Gastroesophageal sphincter (tissue), 4 donors: ENCODE measurements around the gene ARSI. TPM values are rescaled to one million over a fixed set of nuclear protein-coding genes. Genes with fewer than 3 reads are reported as not detected.
A peak's percentile ranks its signal among the peaks of the same experiment; 100 is the strongest.

Experiments
- ATAC-seq: fragments of 150-250 bp; one replicate; pipeline ENCODE4 v1.9.1; 2016; ENCODE audit warnings: mild to moderate bottlenecking, moderate library complexity
- H3K27ac ChIP-seq, 4 donors: fragments of 200-600 bp; sonication (generic) in 3 of 4; 1 replicate in 3 of 4; 2 replicates in 1 of 4; pipeline ENCODE4 v1.5.1; 2016 to 2019
- H3K27me3 ChIP-seq: fragments of 200-600 bp; sonication (generic); one replicate; pipeline ENCODE4 v1.5.1; 2019
- H3K36me3 ChIP-seq, 2 donors: fragments of 200-600 bp; sonication (generic); one replicate each; pipeline ENCODE4 v1.5.1; 2019; ENCODE audit warnings: control low read depth in 1 of 2
- H3K4me1 ChIP-seq, 3 donors: fragments of 200-600 bp; sonication (generic); 1 replicate in 2 of 3; 2 replicates in 1 of 3; pipeline ENCODE4 v1.5.1; 2016 to 2019; ENCODE audit warnings: control low read depth in 2 of 3
- H3K4me3 ChIP-seq, 2 donors: fragments of 200-600 bp; sonication (generic); one replicate each; pipeline ENCODE4 v1.5.1; 2019; ENCODE audit warnings: mild to moderate bottlenecking in 1 of 2, moderate library complexity in 1 of 2
- H3K9me3 ChIP-seq, 3 donors: fragments of 200-600 bp; sonication (generic); one replicate each; pipeline ENCODE4 v1.5.1; 2017 to 2019; ENCODE audit warnings: control low read depth in 2 of 3
- CTCF ChIP-seq, 4 experiments: fragments of 200-600 bp in 2 of 4; fragments of 450-650 bp in 2 of 4; sonication (generic) in 1 of 4; IDR thresholded peaks; one replicate each; pipeline ENCODE4 v1.5.1; 2017 to 2019; ENCODE audit warnings: antibody characterized with exemption in 4 of 4, mild to moderate bottlenecking in 2 of 4, moderate library complexity in 2 of 4
- EP300 ChIP-seq: sonication (generic); formaldehyde crosslinking; IDR thresholded peaks from one replicate; pipeline ENCODE4 v1.6.1; 2017; ENCODE audit warnings: antibody characterized with exemption, mild to moderate bottlenecking
- POLR2A ChIP-seq, 2 donors: fragments of 450-650 bp; IDR thresholded peaks; one replicate each; pipeline ENCODE4 v1.6.1; 2017; ENCODE audit warnings: antibody characterized with exemption in 2 of 2, mild to moderate bottlenecking in 2 of 2, moderate library complexity in 1 of 2
- POLR2AphosphoS5 ChIP-seq: sonication (generic); formaldehyde crosslinking; IDR thresholded peaks from one replicate; pipeline ENCODE4 v1.6.1; 2017; ENCODE audit warnings: antibody characterized with exemption
- WGBS, 2 donors: methylation state at CpG; one replicate each; pipeline ENCODE4 v1.1.5; 2018; ENCODE audit warnings: low coverage in 1 of 2; 5-methylcytosine and 5-hydroxymethylcytosine counted together
- total RNA-seq, 4 donors: library from RNA; depleted of rRNA; stranded (reverse); fragments of >200 nt; gene quantifications; one replicate each; pipeline ENCODE4 v1.1.0, GENCODE V29; 2016

The ARSI gene
- total RNA-seq, 4 donors from 2014 or later, result 3.1 to 11.6 (median 6.8) TPM

DNA sequence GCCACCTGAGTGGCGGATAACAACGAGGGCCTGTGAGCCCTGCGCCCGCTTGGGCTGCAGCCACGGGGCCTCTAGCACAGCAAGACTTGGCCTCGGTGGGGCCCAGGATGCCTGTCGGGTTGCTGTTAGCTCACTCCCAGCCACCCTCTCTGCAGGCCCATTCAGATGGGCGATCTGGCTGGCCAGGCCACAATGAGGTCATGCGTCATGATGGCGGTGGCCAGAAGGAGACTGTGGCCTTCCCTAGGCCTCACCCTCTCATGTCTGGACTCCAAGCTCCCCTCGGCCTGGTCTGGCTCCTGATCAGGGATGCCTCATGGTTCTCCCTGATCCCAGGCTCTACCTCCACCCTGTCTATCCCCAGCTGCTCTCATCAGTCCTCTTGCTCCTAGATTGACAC, 35.8 kb upstream of the ARSI start:
- Histone ChIP-seq H3K4me3 (no peak overlapping the region), H3K9me3 (no peaks in the 10 kb centered on the region), H3K4me1 (no peaks in the 10 kb centered on the region), H3K36me3 (no peaks in the 10 kb centered on the region), H3K27ac (peak overlapping the region in 1 of 4 donors; percentile 10), H3K27me3 (no peaks in the 10 kb centered on the region)
- 63 to 96% methylated on average over 3 of the region's 11 CpGs for WGBS, 2 donors
- TF ChIP-seq POLR2A (IDR thresholded peaks at IDR 0.05) (no peak), CTCF (IDR thresholded peaks at IDR 0.05) (no peak), EP300 (no peak), POLR2AphosphoS5 (no peak)
- no peak for ATAC-seq

GRCh38 chr5:150335778-150336177, 33.1 kb upstream of the ARSI start:
- no peaks in the 10 kb centered on the region for H3K4me1 ChIP-seq
- no peak for TF ChIP-seq CTCF (IDR thresholded peaks at IDR 0.05)
- TF ChIP-seq POLR2A (IDR thresholded peaks at IDR 0.05), result no peak
- H3K4me3 ChIP-seq, result no peak overlapping the region
- H3K9me3 ChIP-seq, result no peaks in the 10 kb centered on the region
- no peak for ATAC-seq
- H3K36me3 ChIP-seq, result no peaks in the 10 kb centered on the region
- H3K27me3 ChIP-seq, result no peaks in the 10 kb centered on the region
- no peak overlapping the region for H3K27ac ChIP-seq
- 75 to 80% methylated on average over 2 to 4 of the region's 4 CpGs for WGBS, 2 donors

DNA sequence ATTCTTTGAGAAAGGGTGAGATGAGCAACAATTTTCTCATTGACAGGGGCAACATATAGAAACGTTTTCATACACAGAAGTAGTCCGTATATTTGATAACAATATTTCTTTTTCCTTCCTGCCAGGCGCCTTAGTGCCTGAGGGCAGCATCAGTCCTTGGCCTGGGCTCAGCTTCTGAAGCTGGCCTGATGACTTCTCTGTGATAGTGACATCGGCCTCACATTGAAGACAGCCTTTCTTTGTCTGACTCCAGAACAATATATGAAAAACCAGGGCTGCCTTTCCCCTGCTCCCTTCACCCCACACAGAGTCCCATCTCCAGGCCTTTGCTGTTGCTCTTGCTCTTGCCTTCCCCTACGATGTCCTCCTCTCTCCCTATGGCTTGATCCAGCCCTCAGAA, 30.7 kb upstream of the ARSI start:
- no peak for ATAC-seq
- Histone ChIP-seq H3K27me3 (no peaks in the 10 kb centered on the region), H3K27ac (no peak overlapping the region), H3K4me3 (no peak overlapping the region), H3K4me1 (no peaks in the 10 kb centered on the region), H3K9me3 (no peaks in the 10 kb centered on the region), H3K36me3 (no peaks in the 10 kb centered on the region)
- TF ChIP-seq POLR2AphosphoS5, result no peak
- no peak for TF ChIP-seq CTCF (IDR thresholded peaks at IDR 0.05)
- no peak for TF ChIP-seq EP300
- TF ChIP-seq POLR2A (IDR thresholded peaks at IDR 0.05), result no peak
- WGBS, 2 donors, result 73 to 78% methylated on average over 3 to 5 of the region's 5 CpGs

- Histone ChIP-seq H3K9me3 (no peaks in the 10 kb centered on the region), H3K36me3 (no peaks in the 10 kb centered on the region), H3K4me1 (no peaks in the 10 kb centered on the region), H3K27ac (no peak overlapping the region), H3K27me3 (no peaks in the 10 kb centered on the region), H3K4me3 (no peak overlapping the region)
- ATAC-seq, result no peak
- no peak for TF ChIP-seq POLR2AphosphoS5
- TF ChIP-seq EP300, result no peak
- TF ChIP-seq CTCF (IDR thresholded peaks at IDR 0.05), result no peak
- no peak for TF ChIP-seq POLR2A (IDR thresholded peaks at IDR 0.05)
- 60 to 67% methylated on average over 2 to 10 of the region's 17 CpGs for WGBS, 2 donors
These were observed 27.5 kb upstream of the ARSI start for GRCh38 chr5:150329881-150330876.

- Histone ChIP-seq H3K27ac (no peak overlapping the region), H3K27me3 (no peaks in the 10 kb centered on the region), H3K9me3 (no peaks in the 10 kb centered on the region), H3K36me3 (no peaks in the 10 kb centered on the region), H3K4me1 (no peaks in the 10 kb centered on the region), H3K4me3 (no peak overlapping the region)
- no peak for TF ChIP-seq POLR2AphosphoS5
- TF ChIP-seq CTCF (IDR thresholded peaks at IDR 0.05), result no peak
- no peak for TF ChIP-seq POLR2A (IDR thresholded peaks at IDR 0.05)
- TF ChIP-seq EP300, result no peak
- ATAC-seq, result no peak
- 33 to 41% methylated on average over 2 of the region's 2 CpGs for WGBS, 2 donors
These were observed 26.3 kb upstream of the ARSI start for GRCh38 chr5:150329038-150329437.
